Panc1 (cell line): ENCODE results near the gene IFRD1. TPM values are rescaled to one million over a fixed set of nuclear protein-coding genes. Genes with fewer than 3 reads are reported as not detected.

Experiments used
- ATAC-seq: fragments of 200-7000 bp; cut with Tn5 transposase; 2 replicates; pipeline ENCODE4 v1.9.1; 2020; ENCODE audit warnings: mild to moderate bottlenecking, moderate library complexity
- BruUV-seq: library from RNA; stranded (reverse); fragments of 400-500 nt; replicated peaks from 2 replicates; lab custom pipeline; 2021; lab: Mats Ljungman, UMichigan
- CTCF ChIA-PET: fragments of 300-600 bp; sonication (Branson Sonifier 250); formaldehyde crosslinking; loops from one replicate; lab custom pipeline; 2022; ENCODE audit warnings: antibody characterized with exemption; lab: Charles Lee
- POLR2A ChIA-PET: fragments of 300-600 bp; sonication (Branson Sonifier 250); formaldehyde crosslinking; loops from one replicate; lab custom pipeline; 2022; ENCODE audit warnings: antibody characterized with exemption; lab: Charles Lee
- DNase-seq: peaks from one replicate; pipeline ENCODE4 v3.0.0-alpha.2; 2010; ENCODE audit warnings: low read depth, low spot score
- H3K27ac ChIP-seq: 2 replicates; pipeline ENCODE4 v1.5.1; 2011; ENCODE audit warnings: mild to moderate bottlenecking, low read length, inconsistent platforms
- H3K27me3 ChIP-seq: fragments of 200-500 bp; sonication (Bioruptor generic); 2 replicates; pipeline ENCODE4 v1.6.0; 2014; ENCODE audit warnings: low read length, inconsistent platforms; ENCODE audit not compliant: control insufficient read depth, insufficient read depth
- H3K36me3 ChIP-seq: fragments of 200-500 bp; sonication (Bioruptor generic); 2 replicates; pipeline ENCODE4 v1.5.1; 2014; ENCODE audit warnings: inconsistent platforms, mild to moderate bottlenecking, low read length, moderate library complexity; ENCODE audit not compliant: control insufficient read depth, insufficient read depth
- H3K4me1 ChIP-seq: 2 replicates; pipeline ENCODE4 v1.5.1; 2011; ENCODE audit warnings: inconsistent platforms, mild to moderate bottlenecking, low read length, moderate library complexity; ENCODE audit not compliant: control insufficient read depth, insufficient read depth
- H3K4me3 ChIP-seq, 2 experiments: 2 replicates each; pipeline ENCODE4 v1.5.1; 2011 to 2012; ENCODE audit warnings: low read depth in 2 of 2, low read length in 2 of 2, mild to moderate bottlenecking in 2 of 2, inconsistent platforms in 1 of 2, moderate library complexity in 1 of 2
- H3K9me3 ChIP-seq: fragments of 200-500 bp; sonication (Bioruptor generic); 2 replicates; pipeline ENCODE4 v1.5.1; 2014; ENCODE audit warnings: low read depth, mild to moderate bottlenecking, inconsistent platforms, low read length, moderate library complexity; ENCODE audit not compliant: control insufficient read depth, insufficient read depth
- CTCF ChIP-seq: fragments of 450-650 bp; IDR thresholded peaks from 2 replicates; pipeline ENCODE4 v1.5.1; 2017; ENCODE audit warnings: mild to moderate bottlenecking
- POLR2AphosphoS5 ChIP-seq: IDR thresholded peaks from 2 replicates; pipeline ENCODE4 v1.6.1; 2012; ENCODE audit warnings: mild to moderate bottlenecking, low read depth, low read length, moderate library complexity
- REST ChIP-seq, 2 experiments: IDR thresholded peaks; 2 replicates each; pipeline ENCODE4 v1.6.1; 2011 to 2012; ENCODE audit warnings: low read depth in 2 of 2, control low read depth in 1 of 2, low read length in 1 of 2, mild to moderate bottlenecking in 1 of 2, moderate library complexity in 1 of 2; ENCODE audit not compliant: insufficient read depth in 1 of 2
- SIN3A ChIP-seq: IDR thresholded peaks from 2 replicates; pipeline ENCODE4 v1.6.1; 2012; ENCODE audit warnings: low read depth, mild to moderate bottlenecking, low read length, moderate library complexity, borderline replicate concordance; ENCODE audit not compliant: insufficient read depth
- TCF7L2 ChIP-seq: IDR thresholded peaks from 2 replicates; pipeline ENCODE4 v1.6.1; 2011; ENCODE audit warnings: mild to moderate bottlenecking, low read depth, low read length, inconsistent platforms
- in situ Hi-C: cut with HindIII; loops from 2 replicates; pipeline ENCODE4 v1.10.0; 2016; ENCODE audit warnings: low sequenced_read_pairs, low pct_unique_long_range_greater_than_20kb
- intact Hi-C: fragments of 100-400 bp; cut with micrococcal nuclease; formaldehyde crosslinking; loops from one replicate; pipeline ENCODE4 v1.10.0; 2022; ENCODE audit not compliant: unreplicated experiment
- total RNA-seq: library from RNA; stranded (reverse); gene quantifications from one replicate; pipeline ENCODE4 v1.2.1, GENCODE V29; 2021; ENCODE audit not compliant: unreplicated experiment

IFRD1 gene
- total RNA-seq, 1 experiment from 2014 or later: 54.3 TPM

- H3K9me3 ChIP-seq: no peaks in the 10 kb centered on the region
- CTCF ChIA-PET: no interaction called here
- no peak for DNase-seq
- no peaks in the 10 kb centered on the region for H3K4me1 ChIP-seq
- peaks cover 23% of the 10 kb centered on the region for H3K27me3 ChIP-seq
- ATAC-seq: no peak
- intact Hi-C loops: no loop called here
- in situ Hi-C loops: no loop called here
- no peaks in the 10 kb centered on the region for H3K36me3 ChIP-seq
- TF ChIP-seq SIN3A (no peak), REST (IDR thresholded peaks at IDR 0.05; ENCODE audit: insufficient read depth in 1 of 2, low read depth in 2 of 2, low read length in 1 of 2) (no peak), CTCF (no peak), TCF7L2 (no peak), POLR2AphosphoS5 (no peak)
- H3K27ac ChIP-seq: no peak overlapping the region
- POLR2A ChIA-PET: no interaction called here
- no peak overlapping the region for H3K4me3 ChIP-seq
- BruUV-seq: no TSS peak
Observed at GRCh38 chr7:112523871-112524270, 73.6 kb downstream of the IFRD1 start.

Other genes with a start within 250 kb of the IFRD1 start
- gene DOCK4, start 244.1 kb upstream of the IFRD1 start, total RNA-seq: 10.8 TPM
- 12.8 TPM for gene ZNF277, start 243.8 kb upstream of the IFRD1 start, total RNA-seq
- gene LSMEM1, start 30.5 kb downstream of the IFRD1 start, total RNA-seq: 2.3 TPM